Stimulated activated naive CD4-positive, alpha-beta T cell (primary cell): ENCODE results near the gene SNAPIN.
"Not testable (repeated sequence)": the region's sequence is repeated elsewhere in the genome, so short reads cannot be mapped to it uniquely, and the experiment has no call there.

Source experiments
- DNase-seq, 6 experiments: peaks; one replicate each; lab custom pipeline; 2025; lab: John Stamatoyannopoulos, UW

Gene SNAPIN

GRCh38 chr1:153626904-153627714 is 31.4 kb upstream of the SNAPIN start, which contains the start of gene S100A13:
Gene S100A13 (minus strand): TSS chr1:153627505. CDS start chr1:153626472, 1,033 bp downstream.
- no peak for DNase-seq

- DNase-seq: no peak
Measured at GRCh38 chr1:153627715-153628626, 30.5 kb upstream of the SNAPIN start, which contains the start of gene S100A1. Gene S100A1 (plus strand): TSS chr1:153628434. CDS start chr1:153630522, 2,088 bp downstream.

GRCh38 chr1:153628638-153629342 is 29.7 kb upstream of the SNAPIN start:
- DNase-seq: no peak

DNA sequence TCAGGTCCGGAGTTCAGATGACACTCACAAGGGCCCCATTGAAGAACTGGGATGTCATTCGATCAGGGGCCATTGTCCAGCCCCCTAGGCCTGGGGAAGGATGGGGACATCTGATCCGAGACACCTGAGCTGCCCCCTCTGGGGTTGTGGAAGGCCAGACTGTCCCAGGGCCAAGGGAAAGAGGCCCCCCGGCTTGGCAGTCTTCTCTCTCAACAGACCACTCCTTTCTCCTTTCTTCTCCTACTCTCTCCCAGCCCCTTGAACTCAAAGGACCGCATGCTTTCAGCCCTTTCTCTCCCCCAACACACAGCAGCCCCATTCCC is 29.2 kb upstream of the SNAPIN start:
- DNase-seq: no peak

GRCh38 chr1:153629971-153630370 is 28.5 kb upstream of the SNAPIN start:
- no peak for DNase-seq

DNA sequence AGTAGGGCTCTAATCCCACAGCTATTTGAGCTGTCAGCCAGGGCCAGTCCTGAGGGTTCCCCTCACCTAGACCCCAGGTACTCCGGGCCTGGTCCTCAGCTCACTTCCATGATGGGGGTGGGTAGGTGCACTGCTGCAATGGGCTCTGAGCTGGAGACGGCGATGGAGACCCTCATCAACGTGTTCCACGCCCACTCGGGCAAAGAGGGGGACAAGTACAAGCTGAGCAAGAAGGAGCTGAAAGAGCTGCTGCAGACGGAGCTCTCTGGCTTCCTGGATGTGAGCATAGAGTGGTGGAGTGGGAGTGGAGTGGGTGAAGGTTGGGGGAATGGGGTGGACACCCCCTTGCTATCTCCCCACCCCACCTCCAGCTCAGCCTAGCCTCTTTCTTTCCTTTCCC is 28.1 kb upstream of the SNAPIN start:
- DNase-seq: no peak

- no peak for DNase-seq
Measured at GRCh38 chr1:153631047-153632022, 27.2 kb upstream of the SNAPIN start.

DNA sequence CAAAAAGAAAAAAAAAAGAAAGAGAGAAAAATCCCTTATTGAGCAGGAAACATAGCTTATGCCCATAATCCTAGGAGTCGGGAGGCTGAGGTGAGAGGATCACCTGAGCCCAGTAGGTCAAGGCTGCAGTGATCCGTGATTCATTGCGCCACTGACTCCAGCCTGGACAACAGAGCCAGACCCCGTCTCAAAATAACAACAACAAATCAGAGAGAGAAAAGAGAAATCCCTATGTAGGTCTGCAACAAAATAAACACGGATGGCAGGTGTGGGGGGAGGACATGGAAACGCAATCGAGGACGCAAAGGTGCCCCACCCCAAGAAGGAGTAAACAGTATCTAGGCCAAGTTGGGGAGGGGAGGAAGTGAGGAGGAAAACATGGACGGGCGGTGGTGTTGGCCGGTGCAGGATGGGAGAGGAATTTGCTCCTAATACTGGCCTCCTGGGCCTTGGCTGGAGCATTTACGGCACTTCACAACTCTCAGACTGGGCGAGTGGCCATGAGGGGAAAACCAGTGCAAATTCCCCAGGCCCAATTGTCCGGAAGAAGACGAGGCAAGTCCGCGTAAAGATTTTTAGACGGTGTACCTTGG is 25.2 kb upstream of the SNAPIN start:
- no peak for DNase-seq

GRCh38 chr1:153633754-153634665 is 24.5 kb upstream of the SNAPIN start, which contains the start of gene CHTOP:
Gene CHTOP (plus strand): TSS chr1:153634066. CDS start chr1:153636589, 2,523 bp downstream.
- DNase-seq: peak; percentile 93 to 97 (median 94)

DNA sequence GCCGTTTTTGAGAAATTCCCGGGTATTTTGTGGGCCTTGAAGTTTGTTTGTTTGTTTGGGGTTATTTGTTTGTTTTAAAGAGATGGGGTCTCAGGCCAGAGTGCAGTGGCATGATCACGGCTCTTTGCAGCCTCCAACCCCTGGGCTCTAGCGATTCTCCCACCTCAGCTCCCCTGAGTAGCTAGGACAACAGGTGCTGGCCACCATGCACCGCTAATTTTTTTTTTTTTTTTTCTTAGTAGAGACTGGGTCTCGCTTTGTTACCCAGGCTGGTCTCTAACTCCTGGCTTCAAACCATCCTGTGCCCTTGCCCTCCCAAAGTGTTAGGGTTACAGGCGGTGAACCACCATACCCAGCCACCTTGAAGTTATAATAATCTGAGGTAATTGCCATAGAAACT is 22.6 kb upstream of the SNAPIN start:
- no peak for DNase-seq

DNA sequence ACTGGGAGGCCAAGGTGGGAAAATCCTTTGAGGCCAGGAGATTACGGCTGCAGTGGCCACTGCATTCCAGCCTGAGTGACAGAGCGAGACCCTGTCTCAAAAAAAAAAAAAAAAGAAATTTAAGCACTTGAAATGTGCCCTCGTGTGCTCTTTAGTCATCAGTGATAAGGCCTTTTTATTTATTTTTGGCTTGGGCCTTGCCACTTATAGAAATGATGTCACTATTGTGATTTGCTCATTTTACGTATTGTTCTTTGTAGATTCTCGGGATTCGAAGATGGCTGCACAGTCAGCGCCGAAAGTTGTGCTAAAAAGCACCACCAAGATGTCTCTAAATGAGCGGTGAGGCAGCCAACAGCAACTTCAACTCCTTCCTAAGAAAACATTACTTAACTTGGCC is 22.2 kb upstream of the SNAPIN start:
- no peak for DNase-seq

GRCh38 chr1:153638261-153638660 is 20.2 kb upstream of the SNAPIN start:
- no peak for DNase-seq

DNA sequence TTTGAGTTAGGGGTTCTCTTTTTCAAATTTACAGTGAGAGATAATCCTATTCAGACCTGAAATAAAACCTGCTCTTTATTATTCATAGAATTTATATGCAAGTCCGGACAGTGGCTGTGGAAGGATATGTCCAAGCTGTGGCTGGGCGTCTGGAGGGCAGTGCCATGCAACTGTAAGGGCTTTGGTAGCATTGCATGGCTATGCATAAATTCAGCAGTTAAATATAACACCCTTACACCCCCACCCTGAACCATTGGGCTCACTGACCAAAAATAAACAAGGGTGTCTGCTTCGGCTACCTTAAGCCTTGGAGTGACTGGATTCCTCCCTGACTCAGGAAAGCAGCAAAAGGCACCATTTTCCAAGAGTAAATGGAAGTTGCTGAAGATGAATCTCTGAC is 19.2 kb upstream of the SNAPIN start:
- DNase-seq: no peak

- not testable (repeated sequence) for DNase-seq
Measured at GRCh38 chr1:153640213-153640612, 18.3 kb upstream of the SNAPIN start.

- no peak for DNase-seq
Measured at GRCh38 chr1:153640861-153641260, 17.6 kb upstream of the SNAPIN start.

DNA sequence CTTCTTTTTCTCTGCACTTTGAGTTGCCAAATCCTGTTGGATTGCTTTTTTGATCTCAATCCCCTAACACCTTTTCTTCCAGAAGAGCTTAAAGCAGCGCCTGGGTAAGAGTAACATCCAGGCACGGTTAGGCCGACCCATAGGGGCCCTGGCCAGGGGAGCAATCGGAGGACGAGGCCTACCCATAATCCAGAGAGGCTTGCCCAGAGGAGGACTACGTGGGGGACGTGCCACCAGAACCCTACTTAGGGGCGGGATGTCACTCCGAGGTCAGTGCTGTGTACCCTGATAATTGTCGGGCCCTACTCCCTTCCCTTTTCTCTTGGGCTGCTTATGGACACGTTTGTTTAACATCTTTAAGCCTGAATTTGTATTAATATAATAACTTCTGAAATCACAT is 16.3 kb upstream of the SNAPIN start:
- no peak for DNase-seq

DNA sequence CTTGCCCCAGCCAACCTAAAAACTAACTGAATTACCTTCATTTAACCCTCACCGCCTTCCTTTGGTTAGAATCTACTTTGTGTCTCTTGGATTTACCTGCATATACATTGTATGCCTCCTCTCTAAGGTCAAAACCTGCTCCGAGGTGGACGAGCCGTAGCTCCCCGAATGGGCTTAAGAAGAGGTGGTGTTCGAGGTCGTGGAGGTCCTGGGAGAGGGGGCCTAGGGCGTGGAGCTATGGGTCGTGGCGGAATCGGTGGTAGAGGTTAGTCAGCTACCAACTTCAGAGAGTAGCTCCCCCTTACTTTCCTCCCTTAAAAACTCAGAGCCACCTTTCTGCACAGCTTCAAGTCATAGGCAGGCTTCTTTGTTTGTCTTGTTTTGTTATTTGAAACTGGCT is 15.4 kb upstream of the SNAPIN start:
- no peak for DNase-seq

- no peak for DNase-seq
Measured at GRCh38 chr1:153643816-153644215, 14.7 kb upstream of the SNAPIN start.

- no peak for DNase-seq
Measured at GRCh38 chr1:153646672-153647345, 11.7 kb upstream of the SNAPIN start.
